Tibial artery (tissue), 4 donors: Measurements from ENCODE around the gene AEBP2.
A peak's percentile ranks its signal among the peaks of the same experiment; 100 is the strongest.

Experiments used
- DNase-seq, 2 donors: peaks; one replicate each; pipeline ENCODE4 v3.0.0-alpha.2; 2019
- H3K27ac ChIP-seq, 2 donors: fragments of 200-600 bp; sonication (generic) in 1 of 2; 1 replicate in 1 of 2; 2 replicates in 1 of 2; pipeline ENCODE4 v1.5.1; 2018 to 2019; ENCODE audit warnings: mild to moderate bottlenecking in 1 of 2
- H3K27me3 ChIP-seq, 2 donors: fragments of 200-600 bp; sonication (generic) in 1 of 2; one replicate each; pipeline versions ENCODE4 v1.5.1 to v1.6.0; 2016 to 2019
- H3K36me3 ChIP-seq, 3 donors: fragments of 200-600 bp; sonication (generic) in 2 of 3; one replicate each; pipeline ENCODE4 v1.5.1; 2016 to 2019; ENCODE audit warnings: mild to moderate bottlenecking in 2 of 3
- H3K4me1 ChIP-seq, 4 donors: fragments of 200-600 bp; sonication (generic) in 2 of 4; 1 replicate in 3 of 4; 2 replicates in 1 of 4; pipeline ENCODE4 v1.5.1; 2016 to 2019
- H3K4me3 ChIP-seq, 2 donors: fragments of 200-600 bp; sonication (generic) in 1 of 2; 1 replicate in 1 of 2; 2 replicates in 1 of 2; pipeline ENCODE4 v1.5.1; 2018 to 2019; ENCODE audit warnings: mild to moderate bottlenecking in 2 of 2
- H3K9me3 ChIP-seq, 3 donors: fragments of 200-600 bp; sonication (generic) in 1 of 3; one replicate each; pipeline ENCODE4 v1.5.1; 2016 to 2019
- CTCF ChIP-seq, 2 experiments: fragments of 200-600 bp in 1 of 2; fragments of 450-650 bp in 1 of 2; IDR thresholded peaks; one replicate each; pipeline ENCODE4 v1.5.1; 2017 to 2019; ENCODE audit warnings: antibody characterized with exemption in 2 of 2, mild to moderate bottlenecking in 1 of 2, moderate library complexity in 1 of 2
- intact Hi-C: fragments of 100-400 bp; cut with DNase I; formaldehyde crosslinking; loops from one replicate; pipeline ENCODE4 v1.15.0; 2023; ENCODE audit warnings: low total_unique reads

AEBP2 gene

GRCh38 chr12:19499030-19499429, 59.7 kb downstream of the AEBP2 start:
- Histone ChIP-seq H3K36me3 (peaks cover 17 to 29% (median 21%) of the 10 kb centered on the region in 3 donors), H3K4me3 (no peak overlapping the region), H3K9me3 (no peaks in the 10 kb centered on the region), H3K27ac (no peak overlapping the region), H3K27me3 (no peaks in the 10 kb centered on the region), H3K4me1 (peaks cover 0 to 20% (median 0%) of the 10 kb centered on the region in 4 donors)
- intact Hi-C loops = no loop called here
- no peak for TF ChIP-seq CTCF (IDR thresholded peaks at IDR 0.05)
- no peak for DNase-seq

- no peak for DNase-seq
- TF ChIP-seq CTCF (IDR thresholded peaks at IDR 0.05) = no peak
- no peak overlapping the region for H3K4me3 ChIP-seq
- H3K4me1 ChIP-seq = peaks cover 0 to 71% (median 20%) of the 10 kb centered on the region in 4 donors
- no peaks in the 10 kb centered on the region for H3K9me3 ChIP-seq
- intact Hi-C loops = loop anchor here (10.0 kb wide), 1 partner anchor 138 kb away; no protein-coding TSS in a partner anchor
- peak overlapping the region; percentile 8 to 42 for H3K27ac ChIP-seq
- peaks cover 0 to 11% (median 6%) of the 10 kb centered on the region in 3 donors for H3K36me3 ChIP-seq
- H3K27me3 ChIP-seq = no peaks in the 10 kb centered on the region
Observed at GRCh38 chr12:19506497-19506896, 67.2 kb downstream of the AEBP2 start.

GRCh38 chr12:19507823-19508222, 68.5 kb downstream of the AEBP2 start:
- H3K36me3 ChIP-seq = peaks cover 4 to 11% (median 11%) of the 10 kb centered on the region in 3 donors
- intact Hi-C loops = loop anchor here (10.0 kb wide), 1 partner anchor 137 kb away; no protein-coding TSS in a partner anchor

GRCh38 chr12:19510461-19510860, 71.2 kb downstream of the AEBP2 start:
- H3K9me3 ChIP-seq = no peaks in the 10 kb centered on the region
- intact Hi-C loops = no loop called here

More at GRCh38 chr12:19507823-19508222, 68.5 kb downstream of the AEBP2 start:
- H3K9me3 ChIP-seq = no peaks in the 10 kb centered on the region
- peak; percentile 31 to 40 for TF ChIP-seq CTCF (IDR thresholded peaks at IDR 0.05)
- H3K27me3 ChIP-seq = no peaks in the 10 kb centered on the region
- H3K4me1 ChIP-seq = peaks cover 0 to 71% (median 20%) of the 10 kb centered on the region in 4 donors
- DNase-seq = no peak
- peak overlapping the region; percentile 8 to 45 for H3K27ac ChIP-seq
- no peak overlapping the region for H3K4me3 ChIP-seq

GRCh38 chr12:19515179-19515578, 75.9 kb downstream of the AEBP2 start:
- peaks cover 7 to 11% (median 9%) of the 10 kb centered on the region in 3 donors for H3K36me3 ChIP-seq
- intact Hi-C loops = no loop called here

More at GRCh38 chr12:19510461-19510860, 71.2 kb downstream of the AEBP2 start:
- Histone ChIP-seq H3K27ac (no peak overlapping the region), H3K27me3 (no peaks in the 10 kb centered on the region), H3K4me3 (no peak overlapping the region), H3K4me1 (peaks cover 0 to 71% (median 23%) of the 10 kb centered on the region in 4 donors), H3K36me3 (peaks cover 7 to 11% (median 9%) of the 10 kb centered on the region in 3 donors)
- no peak for TF ChIP-seq CTCF (IDR thresholded peaks at IDR 0.05)
- DNase-seq = no peak

More at GRCh38 chr12:19515179-19515578, 75.9 kb downstream of the AEBP2 start:
- Histone ChIP-seq H3K27ac (peak overlapping the region in 1 of 2 donors; percentile 37), H3K4me1 (peaks cover 0 to 62% (median 14%) of the 10 kb centered on the region in 4 donors), H3K9me3 (no peaks in the 10 kb centered on the region), H3K4me3 (no peak overlapping the region), H3K27me3 (no peaks in the 10 kb centered on the region)
- DNase-seq = no peak
- no peak for TF ChIP-seq CTCF (IDR thresholded peaks at IDR 0.05)
